ENCODE measurements around the gene ERP44. TPM values are rescaled to one million over a fixed set of nuclear protein-coding genes. Genes with fewer than 3 reads are reported as not detected.

Gene ERP44
- total RNA-seq, 1 donor from 2014 or later, result 15.6 TPM

DNA sequence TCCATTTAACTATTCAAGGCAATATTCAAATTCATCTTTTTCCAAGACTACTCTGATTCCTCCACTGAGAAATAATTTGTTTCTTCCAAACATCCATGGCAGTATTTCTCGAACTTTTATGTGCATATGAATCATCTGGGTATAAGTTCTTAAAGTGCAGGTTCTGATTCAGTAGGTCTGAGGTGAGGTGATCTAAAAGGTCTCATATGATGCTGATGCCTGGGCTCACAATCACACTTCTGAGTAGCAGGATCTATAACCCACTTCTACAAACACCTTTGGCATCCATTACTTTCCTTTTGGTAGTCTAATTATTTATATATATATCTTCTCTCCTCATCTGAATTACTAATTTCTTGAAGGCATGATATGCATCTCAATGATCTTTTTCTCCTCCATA, 7.2 kb downstream of the ERP44 start:
- no peaks in the 10 kb centered on the region for H3K36me3 ChIP-seq
- H3K27ac ChIP-seq (replicated peaks), result no peak overlapping the region
- intact Hi-C loops (cut with micrococcal nuclease), result no loop called here
- TF ChIP-seq, protein P1, sequence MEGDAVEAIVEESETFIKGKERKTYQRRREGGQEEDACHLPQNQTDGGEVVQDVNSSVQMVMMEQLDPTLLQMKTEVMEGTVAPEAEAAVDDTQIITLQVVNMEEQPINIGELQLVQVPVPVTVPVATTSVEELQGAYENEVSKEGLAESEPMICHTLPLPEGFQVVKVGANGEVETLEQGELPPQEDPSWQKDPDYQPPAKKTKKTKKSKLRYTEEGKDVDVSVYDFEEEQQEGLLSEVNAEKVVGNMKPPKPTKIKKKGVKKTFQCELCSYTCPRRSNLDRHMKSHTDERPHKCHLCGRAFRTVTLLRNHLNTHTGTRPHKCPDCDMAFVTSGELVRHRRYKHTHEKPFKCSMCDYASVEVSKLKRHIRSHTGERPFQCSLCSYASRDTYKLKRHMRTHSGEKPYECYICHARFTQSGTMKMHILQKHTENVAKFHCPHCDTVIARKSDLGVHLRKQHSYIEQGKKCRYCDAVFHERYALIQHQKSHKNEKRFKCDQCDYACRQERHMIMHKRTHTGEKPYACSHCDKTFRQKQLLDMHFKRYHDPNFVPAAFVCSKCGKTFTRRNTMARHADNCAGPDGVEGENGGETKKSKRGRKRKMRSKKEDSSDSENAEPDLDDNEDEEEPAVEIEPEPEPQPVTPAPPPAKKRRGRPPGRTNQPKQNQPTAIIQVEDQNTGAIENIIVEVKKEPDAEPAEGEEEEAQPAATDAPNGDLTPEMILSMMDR (IDR thresholded peaks at IDR 0.05; ENCODE audit: borderline replicate concordance), result no peak
- no peaks in the 10 kb centered on the region for H3K27me3 ChIP-seq (ENCODE audit: low read depth)
- DNase-seq, result no peak
- H3K9me3 ChIP-seq (replicated peaks), result no peaks in the 10 kb centered on the region
- no peak overlapping the region for H3K4me3 ChIP-seq
- H3K4me1 ChIP-seq, result peaks cover 71% of the 10 kb centered on the region

GRCh38 chr9:100090880-100091279, 7.9 kb downstream of the ERP44 start:
- DNase-seq, result no peak
- no peak overlapping the region for H3K27ac ChIP-seq (replicated peaks)
- TF ChIP-seq, protein P1 (IDR thresholded peaks at IDR 0.05; ENCODE audit: borderline replicate concordance), result no peak
- H3K9me3 ChIP-seq (replicated peaks), result no peaks in the 10 kb centered on the region
- no peaks in the 10 kb centered on the region for H3K27me3 ChIP-seq (ENCODE audit: low read depth)
- H3K4me3 ChIP-seq, result no peak overlapping the region
- no peaks in the 10 kb centered on the region for H3K36me3 ChIP-seq
- peaks cover 63% of the 10 kb centered on the region for H3K4me1 ChIP-seq
- intact Hi-C loops (cut with micrococcal nuclease), result no loop called here

DNA sequence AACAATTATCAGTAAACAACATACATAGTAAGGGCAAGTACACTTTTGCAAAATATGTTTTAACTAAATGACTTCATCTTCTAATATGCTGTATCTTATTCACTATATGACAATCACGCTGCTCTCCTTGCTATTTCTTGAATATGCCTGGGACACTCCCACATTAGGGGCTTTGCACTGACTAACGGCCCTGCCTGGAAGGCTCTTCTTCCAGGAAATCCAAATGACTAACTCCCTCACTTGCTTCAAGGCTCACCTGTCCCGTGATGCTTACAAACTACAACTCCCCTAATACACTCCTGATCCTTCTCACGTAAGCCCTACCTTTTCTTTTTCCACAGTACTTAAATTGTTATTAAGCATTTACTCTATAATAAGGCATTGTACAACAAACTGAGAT, 10.6 kb downstream of the ERP44 start:
- Histone ChIP-seq H3K36me3 (no peaks in the 10 kb centered on the region), H3K4me3 (no peak overlapping the region), H3K4me1 (peaks cover 63% of the 10 kb centered on the region), H3K27me3 (ENCODE audit: low read depth) (no peaks in the 10 kb centered on the region), H3K27ac (replicated peaks) (no peak overlapping the region), H3K9me3 (replicated peaks) (no peaks in the 10 kb centered on the region)
- intact Hi-C loops (cut with micrococcal nuclease), result no loop called here
- TF ChIP-seq, protein P1 (IDR thresholded peaks at IDR 0.05; ENCODE audit: borderline replicate concordance), result no peak
- DNase-seq, result no peak

DNA sequence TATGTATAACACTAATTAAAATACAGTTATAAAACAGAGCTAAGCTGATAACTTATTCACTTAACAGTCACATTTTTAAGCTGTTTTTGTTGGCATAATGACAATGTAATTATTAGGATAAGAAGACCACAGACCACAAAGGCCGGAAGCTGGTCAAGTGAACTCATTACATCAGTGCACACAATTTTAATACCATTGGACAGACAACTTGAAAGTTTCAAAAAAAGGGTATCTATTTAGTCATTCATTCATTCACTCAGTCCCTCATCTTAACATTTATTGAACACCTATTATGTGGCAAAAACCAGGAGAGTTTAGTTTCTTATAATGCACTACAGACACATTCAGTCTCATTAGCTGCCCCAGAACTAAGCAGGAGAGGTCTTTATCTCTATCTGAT, 11.6 kb downstream of the ERP44 start:
- TF ChIP-seq, protein P1 (IDR thresholded peaks at IDR 0.05; ENCODE audit: borderline replicate concordance), result no peak

GRCh38 chr9:100086097-100086635, 12.6 kb downstream of the ERP44 start:
- H3K27me3 ChIP-seq (ENCODE audit: low read depth), result no peaks in the 10 kb centered on the region
- peaks cover 70% of the 10 kb centered on the region for H3K4me1 ChIP-seq
- DNase-seq, result no peak
- TF ChIP-seq, protein P1 (IDR thresholded peaks at IDR 0.05; ENCODE audit: borderline replicate concordance), result no peak
- H3K27ac ChIP-seq (replicated peaks), result no peak overlapping the region
- intact Hi-C loops (cut with micrococcal nuclease), result no loop called here
- H3K9me3 ChIP-seq (replicated peaks), result no peaks in the 10 kb centered on the region
- H3K4me3 ChIP-seq, result no peak overlapping the region
- H3K36me3 ChIP-seq, result no peaks in the 10 kb centered on the region

More for the DNA sequence above, 11.6 kb downstream of the ERP44 start:
- intact Hi-C loops (cut with micrococcal nuclease), result no loop called here
- H3K9me3 ChIP-seq (replicated peaks), result no peaks in the 10 kb centered on the region
- no peak overlapping the region for H3K4me3 ChIP-seq
- peaks cover 63% of the 10 kb centered on the region for H3K4me1 ChIP-seq
- no peak overlapping the region for H3K27ac ChIP-seq (replicated peaks)
- no peaks in the 10 kb centered on the region for H3K27me3 ChIP-seq (ENCODE audit: low read depth)
- H3K36me3 ChIP-seq, result no peaks in the 10 kb centered on the region
- DNase-seq, result no peak

Data from left ventricle myocardium inferior (tissue), 1 donor.